GM18868 (cell line): ENCODE data around the gene MRPL11.

ENCODE experiments used
- ATAC-seq: cut with Tn5 transposase; IDR thresholded peaks from one replicate; pipeline ENCODE4 v1.9.1; 2021; ENCODE audit warnings: mild to moderate bottlenecking, moderate library complexity; ENCODE audit not compliant: unreplicated experiment

The MRPL11 gene

DNA sequence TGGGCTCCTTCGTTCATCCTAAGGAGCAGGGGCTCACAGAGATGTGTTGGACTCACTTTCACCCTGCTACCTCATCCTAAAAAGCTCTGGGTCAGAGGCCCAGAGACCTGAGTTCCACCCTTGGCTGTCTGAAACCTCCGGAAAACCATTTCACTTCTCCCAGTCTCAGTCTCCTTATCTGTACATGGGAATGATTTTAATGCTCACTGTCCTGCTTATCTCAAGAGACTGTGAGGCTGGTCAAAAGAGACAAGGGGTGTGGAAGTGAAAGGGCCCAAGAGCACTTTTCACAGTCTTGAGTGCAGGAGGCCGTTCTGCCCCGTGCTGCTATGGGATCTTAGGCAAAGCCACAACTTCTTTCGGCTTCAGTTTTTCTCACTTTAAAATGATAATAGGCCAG, 31.0 kb downstream of the MRPL11 start:
- no peak for ATAC-seq

DNA sequence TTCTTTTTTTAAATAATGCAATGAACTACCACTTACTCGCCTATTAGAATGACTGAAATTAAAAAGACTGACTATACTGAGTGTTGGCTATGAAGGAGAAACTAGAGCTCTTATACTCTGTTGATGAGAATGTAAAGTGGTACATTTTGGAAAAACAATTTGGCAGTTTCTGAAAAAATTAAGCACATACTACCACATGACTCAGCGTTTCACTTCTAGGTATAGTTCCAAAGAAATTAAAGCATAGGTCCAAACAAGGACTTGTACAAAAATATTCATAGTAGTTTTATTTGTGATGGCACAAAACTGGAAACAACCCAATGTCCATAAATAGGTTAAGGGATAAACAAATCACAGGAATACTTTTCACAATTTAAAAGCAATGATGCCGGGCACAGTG, 44.7 kb downstream of the MRPL11 start:
- ATAC-seq: no peak

DNA sequence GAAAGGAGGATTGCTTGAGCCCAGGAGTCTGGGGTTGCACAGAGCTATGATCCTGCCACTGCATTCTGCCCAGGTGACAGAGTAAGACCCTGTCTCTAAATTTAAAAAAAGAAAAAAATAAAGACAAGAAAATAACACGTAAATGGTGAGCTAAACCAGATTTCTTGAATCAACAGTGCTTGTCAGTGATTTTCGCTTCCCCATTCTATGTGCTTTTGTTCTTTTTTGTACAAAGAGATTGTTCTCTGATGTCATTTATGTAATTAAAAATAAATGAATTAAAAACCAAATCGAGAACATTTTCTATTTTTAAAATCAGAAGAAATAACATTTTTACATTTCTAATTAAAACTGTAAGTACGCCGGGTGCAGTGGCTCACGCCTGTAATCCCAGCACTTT, 47.3 kb downstream of the MRPL11 start:
- no peak for ATAC-seq

DNA sequence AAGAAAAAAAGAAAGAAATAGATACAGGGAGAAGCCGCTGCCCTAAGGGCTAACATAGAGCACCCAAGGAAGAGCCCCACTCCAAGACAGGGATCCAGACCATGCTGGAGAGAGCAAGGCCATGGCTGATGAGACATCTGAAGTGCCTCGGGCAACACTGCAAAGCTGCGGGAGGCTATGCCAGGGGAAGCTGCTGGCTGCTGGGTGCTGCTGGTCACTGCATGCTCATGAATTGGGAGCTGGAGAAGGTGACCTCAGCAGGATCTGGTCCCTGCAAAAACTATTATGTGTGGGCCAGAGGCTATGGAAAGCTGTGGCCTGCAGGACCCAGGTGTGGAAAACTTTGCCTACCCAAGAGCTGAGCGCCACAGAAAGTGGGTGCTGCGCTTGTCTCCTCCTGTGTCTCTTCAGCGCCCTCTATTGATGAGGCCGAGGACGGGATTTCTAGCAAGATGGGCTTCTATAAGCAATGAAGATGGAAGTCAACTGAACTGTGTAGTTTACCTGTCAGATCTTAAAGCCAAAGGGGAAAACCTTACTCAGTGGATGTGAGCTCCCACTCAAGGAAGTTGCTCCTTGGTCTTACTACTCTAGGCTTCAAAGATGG, 49.8 kb downstream of the MRPL11 start:
- no peak for ATAC-seq

DNA sequence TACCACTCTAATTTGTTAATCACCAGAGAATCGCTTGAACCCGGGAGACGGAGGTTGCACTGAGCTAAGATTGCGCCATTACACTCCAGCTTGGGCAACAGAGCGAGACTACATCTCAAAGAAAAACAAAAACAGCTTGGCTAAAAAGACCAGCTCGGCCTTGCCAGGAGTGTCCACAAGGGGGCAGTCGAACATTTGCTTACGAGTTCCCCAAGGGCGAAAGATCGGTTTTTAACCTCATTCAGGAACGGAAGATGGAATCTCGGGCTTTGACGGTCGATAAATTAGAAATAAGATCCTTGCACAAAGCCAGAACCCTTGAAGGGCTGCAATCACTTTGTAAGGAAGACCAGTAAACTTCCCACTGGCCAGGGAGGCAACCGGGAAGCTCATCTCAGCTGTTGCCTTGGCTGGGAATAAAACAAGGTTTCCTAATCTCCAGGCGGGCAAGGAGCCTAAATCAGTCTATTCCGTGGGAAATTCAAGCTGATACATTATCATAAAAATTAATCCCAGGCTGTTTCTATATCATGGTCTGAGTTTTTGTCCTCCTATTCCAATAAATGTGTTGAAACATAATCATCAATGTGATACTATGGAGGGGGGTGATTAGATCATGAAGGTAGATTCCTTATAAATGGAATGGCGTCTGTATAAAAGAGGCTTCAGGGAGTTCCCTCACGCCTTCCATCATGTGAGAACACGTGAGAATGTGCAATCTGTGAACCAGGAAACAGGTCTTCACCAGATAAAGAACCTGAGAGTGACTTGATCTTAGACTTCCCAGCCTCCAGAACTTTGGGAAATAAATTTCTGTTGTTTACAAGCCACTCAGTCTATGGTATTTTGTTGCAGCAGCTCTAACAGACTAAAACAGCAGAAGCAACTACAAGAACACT, 52.2 kb downstream of the MRPL11 start:
- ATAC-seq: no peak
